WTC11 (cell line): Measurements from ENCODE around the gene PPARA.

Experiments used
- EMX1 ChIP-seq: fragments of 250-450 bp; sonication (Bioruptor Pico); IDR thresholded peaks from 2 replicates; pipeline ENCODE4 v1.8.0; 2021; ENCODE audit warnings: mild to moderate bottlenecking
- ESRRA ChIP-seq: sonication (generic); formaldehyde crosslinking; IDR thresholded peaks from 2 replicates; pipeline ENCODE4 v1.8.1; 2022; ENCODE audit warnings: mild to moderate bottlenecking, missing genetic modification reagents, borderline replicate concordance
- FOXK1 ChIP-seq: sonication (generic); formaldehyde crosslinking; IDR thresholded peaks from 2 replicates; pipeline ENCODE4 v1.8.0; 2022; ENCODE audit warnings: mild to moderate bottlenecking, moderate library complexity, missing genetic modification reagents
- IRF2 ChIP-seq: sonication (generic); formaldehyde crosslinking; IDR thresholded peaks from 2 replicates; pipeline ENCODE4 v1.8.0; 2022; ENCODE audit warnings: low read depth, missing genetic modification reagents, borderline replicate concordance
- NR2C2 ChIP-seq: sonication (generic); formaldehyde crosslinking; IDR thresholded peaks from 2 replicates; pipeline ENCODE4 v1.8.0; 2022; ENCODE audit warnings: mild to moderate bottlenecking, missing genetic modification reagents
- RELA ChIP-seq: sonication (generic); formaldehyde crosslinking; IDR thresholded peaks from 2 replicates; pipeline ENCODE4 v1.8.1; 2022; ENCODE audit warnings: missing genetic modification reagents, mild to moderate bottlenecking, borderline replicate concordance
- TCF7 ChIP-seq: sonication (generic); formaldehyde crosslinking; IDR thresholded peaks from 2 replicates; pipeline ENCODE4 v1.8.0; 2022; ENCODE audit warnings: mild to moderate bottlenecking, low read depth, missing genetic modification reagents, moderate library complexity
- ZNF317 ChIP-seq: sonication (generic); formaldehyde crosslinking; IDR thresholded peaks from 2 replicates; pipeline ENCODE4 v1.8.1; 2023; ENCODE audit warnings: low read depth, mild to moderate bottlenecking, moderate library complexity, missing genetic modification reagents, borderline replicate concordance
- TF ChIP-seq, protein P1 (sequence below): sonication (generic); formaldehyde crosslinking; IDR thresholded peaks from 2 replicates; pipeline ENCODE4 v1.8.1; 2022; ENCODE audit warnings: missing genetic modification reagents, borderline replicate concordance
- TF ChIP-seq, protein P2 (sequence below): fragments of 200-600 bp; IDR thresholded peaks from 2 replicates; pipeline ENCODE4 v1.8.0; 2022; ENCODE audit warnings: antibody characterized with exemption

DNA sequence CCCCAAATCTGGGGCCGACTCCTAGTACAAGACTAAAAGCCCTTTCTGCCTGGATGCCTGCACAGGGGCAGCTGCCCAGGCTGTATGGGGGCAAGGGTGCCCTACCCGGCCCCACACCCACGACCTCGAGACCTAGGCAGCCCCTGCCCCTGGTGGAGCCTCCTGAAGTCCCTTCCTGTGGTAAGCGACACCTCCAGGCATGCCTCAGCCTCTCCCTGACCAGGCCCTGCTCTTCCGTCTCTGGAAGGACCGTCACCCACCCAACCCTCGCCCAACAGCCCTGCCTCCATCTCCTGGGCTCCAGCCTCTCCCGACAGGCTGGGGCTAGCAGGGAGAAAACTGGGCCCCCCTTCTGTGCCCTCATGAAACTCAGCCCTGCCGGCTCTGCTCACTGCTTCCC, 22.8 kb upstream of the PPARA start:
- TF ChIP-seq, protein P1, sequence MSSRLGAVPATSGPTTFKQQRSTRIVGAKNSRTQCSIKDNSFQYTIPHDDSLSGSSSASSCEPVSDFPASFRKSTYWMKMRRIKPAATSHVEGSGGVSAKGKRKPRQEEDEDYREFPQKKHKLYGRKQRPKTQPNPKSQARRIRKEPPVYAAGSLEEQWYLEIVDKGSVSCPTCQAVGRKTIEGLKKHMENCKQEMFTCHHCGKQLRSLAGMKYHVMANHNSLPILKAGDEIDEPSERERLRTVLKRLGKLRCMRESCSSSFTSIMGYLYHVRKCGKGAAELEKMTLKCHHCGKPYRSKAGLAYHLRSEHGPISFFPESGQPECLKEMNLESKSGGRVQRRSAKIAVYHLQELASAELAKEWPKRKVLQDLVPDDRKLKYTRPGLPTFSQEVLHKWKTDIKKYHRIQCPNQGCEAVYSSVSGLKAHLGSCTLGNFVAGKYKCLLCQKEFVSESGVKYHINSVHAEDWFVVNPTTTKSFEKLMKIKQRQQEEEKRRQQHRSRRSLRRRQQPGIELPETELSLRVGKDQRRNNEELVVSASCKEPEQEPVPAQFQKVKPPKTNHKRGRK (CRISPR knock-in tag), result no peak
- TF ChIP-seq EMX1 (CRISPR knock-in tag) (no peak), FOXK1 (CRISPR knock-in tag) (no peak), ESRRA (CRISPR knock-in tag) (no peak), ZNF317 (CRISPR knock-in tag) (no peak), IRF2 (CRISPR knock-in tag) (no peak), TCF7 (no peak), NR2C2 (CRISPR knock-in tag) (no peak), RELA (CRISPR knock-in tag) (no peak)
- TF ChIP-seq, protein P2, sequence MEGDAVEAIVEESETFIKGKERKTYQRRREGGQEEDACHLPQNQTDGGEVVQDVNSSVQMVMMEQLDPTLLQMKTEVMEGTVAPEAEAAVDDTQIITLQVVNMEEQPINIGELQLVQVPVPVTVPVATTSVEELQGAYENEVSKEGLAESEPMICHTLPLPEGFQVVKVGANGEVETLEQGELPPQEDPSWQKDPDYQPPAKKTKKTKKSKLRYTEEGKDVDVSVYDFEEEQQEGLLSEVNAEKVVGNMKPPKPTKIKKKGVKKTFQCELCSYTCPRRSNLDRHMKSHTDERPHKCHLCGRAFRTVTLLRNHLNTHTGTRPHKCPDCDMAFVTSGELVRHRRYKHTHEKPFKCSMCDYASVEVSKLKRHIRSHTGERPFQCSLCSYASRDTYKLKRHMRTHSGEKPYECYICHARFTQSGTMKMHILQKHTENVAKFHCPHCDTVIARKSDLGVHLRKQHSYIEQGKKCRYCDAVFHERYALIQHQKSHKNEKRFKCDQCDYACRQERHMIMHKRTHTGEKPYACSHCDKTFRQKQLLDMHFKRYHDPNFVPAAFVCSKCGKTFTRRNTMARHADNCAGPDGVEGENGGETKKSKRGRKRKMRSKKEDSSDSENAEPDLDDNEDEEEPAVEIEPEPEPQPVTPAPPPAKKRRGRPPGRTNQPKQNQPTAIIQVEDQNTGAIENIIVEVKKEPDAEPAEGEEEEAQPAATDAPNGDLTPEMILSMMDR, result no peak
